HG03571 (cell line): ENCODE data around the gene ABLIM3.

Experiments used
- ATAC-seq: cut with Tn5 transposase; IDR thresholded peaks from one replicate; pipeline ENCODE4 v1.9.1; 2021; ENCODE audit not compliant: unreplicated experiment

Gene ABLIM3

GRCh38 chr5:149216496-149216895 is 75.2 kb downstream of the ABLIM3 start:
- ATAC-seq, result no peak

GRCh38 chr5:149217096-149217802 is 76.0 kb downstream of the ABLIM3 start:
- ATAC-seq, result no peak

GRCh38 chr5:149217803-149218155 is 76.5 kb downstream of the ABLIM3 start:
- no peak for ATAC-seq

- ATAC-seq, result no peak
These were observed 78.3 kb downstream of the ABLIM3 start for GRCh38 chr5:149219584-149219983.

GRCh38 chr5:149220750-149221149 is 79.5 kb downstream of the ABLIM3 start:
- ATAC-seq, result no peak

- ATAC-seq, result no peak
These were observed 80.0 kb downstream of the ABLIM3 start for GRCh38 chr5:149221326-149221725.

GRCh38 chr5:149221731-149222342 is 80.5 kb downstream of the ABLIM3 start:
- ATAC-seq, result no peak

GRCh38 chr5:149223081-149223848 is 82.0 kb downstream of the ABLIM3 start:
- ATAC-seq, result no peak

- ATAC-seq, result no peak
These were observed 83.0 kb downstream of the ABLIM3 start for GRCh38 chr5:149224282-149224681.

- ATAC-seq, result no peak
These were observed 86.0 kb downstream of the ABLIM3 start for GRCh38 chr5:149227168-149227826.

- ATAC-seq, result no peak
These were observed 87.5 kb downstream of the ABLIM3 start for GRCh38 chr5:149228618-149229297.

GRCh38 chr5:149229298-149229937 is 88.1 kb downstream of the ABLIM3 start:
- ATAC-seq, result no peak

GRCh38 chr5:149235841-149236240 is 94.5 kb downstream of the ABLIM3 start:
- no peak for ATAC-seq

GRCh38 chr5:149237662-149238061 is 96.4 kb downstream of the ABLIM3 start:
- no peak for ATAC-seq

- no peak for ATAC-seq
These were observed 97.2 kb downstream of the ABLIM3 start for GRCh38 chr5:149238540-149238939.

GRCh38 chr5:149239917-149240316 is 98.6 kb downstream of the ABLIM3 start:
- no peak for ATAC-seq

GRCh38 chr5:149240354-149240998 is 99.2 kb downstream of the ABLIM3 start:
- no peak for ATAC-seq

GRCh38 chr5:149242339-149242738 is 101.0 kb downstream of the ABLIM3 start:
- ATAC-seq, result no peak

- ATAC-seq, result no peak
These were observed 105.6 kb downstream of the ABLIM3 start for GRCh38 chr5:149246906-149247305.

- ATAC-seq, result no peak
These were observed 106.4 kb downstream of the ABLIM3 start for GRCh38 chr5:149247726-149248125.
